Ascending aorta (tissue), 2 donors: ENCODE data around the gene PAQR9. TPM values are rescaled to one million over a fixed set of nuclear protein-coding genes. Genes with fewer than 3 reads are reported as not detected.

Source experiments
- DNase-seq, 2 donors: peaks; one replicate each; pipeline ENCODE4 v3.0.0-alpha.2; 2019; ENCODE audit warnings: low spot score in 2 of 2
- H3K27ac ChIP-seq, 2 donors: fragments of 200-600 bp; sonication (generic); one replicate each; pipeline ENCODE4 v1.5.1; 2016 to 2017; ENCODE audit warnings: mild to moderate bottlenecking in 1 of 2
- H3K27me3 ChIP-seq: fragments of 200-600 bp; sonication (generic); one replicate; pipeline ENCODE4 v1.5.1; 2017
- H3K36me3 ChIP-seq, 2 donors: fragments of 200-600 bp; sonication (generic); one replicate each; pipeline ENCODE4 v1.5.1; 2016
- H3K4me1 ChIP-seq, 2 donors: fragments of 200-600 bp; sonication (generic); one replicate each; pipeline ENCODE4 v1.5.1; 2016 to 2017; ENCODE audit warnings: mild to moderate bottlenecking in 1 of 2
- H3K4me3 ChIP-seq, 2 donors: fragments of 200-600 bp; sonication (generic); one replicate each; pipeline ENCODE4 v1.5.1; 2016 to 2017; ENCODE audit warnings: mild to moderate bottlenecking in 1 of 2
- H3K9me3 ChIP-seq, 2 donors: fragments of 200-600 bp; sonication (generic); one replicate each; pipeline ENCODE4 v1.5.1; 2016
- intact Hi-C: fragments of 100-400 bp; cut with DNase I; formaldehyde crosslinking; loops from one replicate; pipeline ENCODE4 v1.15.1; 2023
- total RNA-seq: library from RNA; depleted of rRNA; stranded (reverse); fragments of >200 nt; gene quantifications from one replicate; pipeline ENCODE4 v1.1.0, GENCODE V29; 2016
- TF ChIP-seq, protein P1 (sequence below), 3 experiments: fragments of 200-600 bp in 2 of 3; fragments of 450-650 bp in 1 of 3; sonication (generic) in 2 of 3; IDR thresholded peaks; one replicate each; pipeline ENCODE4 v1.5.1; 2016 to 2019; ENCODE audit warnings: antibody characterized with exemption in 3 of 3, mild to moderate bottlenecking in 1 of 3, moderate library complexity in 1 of 3

PAQR9 gene, protein sequence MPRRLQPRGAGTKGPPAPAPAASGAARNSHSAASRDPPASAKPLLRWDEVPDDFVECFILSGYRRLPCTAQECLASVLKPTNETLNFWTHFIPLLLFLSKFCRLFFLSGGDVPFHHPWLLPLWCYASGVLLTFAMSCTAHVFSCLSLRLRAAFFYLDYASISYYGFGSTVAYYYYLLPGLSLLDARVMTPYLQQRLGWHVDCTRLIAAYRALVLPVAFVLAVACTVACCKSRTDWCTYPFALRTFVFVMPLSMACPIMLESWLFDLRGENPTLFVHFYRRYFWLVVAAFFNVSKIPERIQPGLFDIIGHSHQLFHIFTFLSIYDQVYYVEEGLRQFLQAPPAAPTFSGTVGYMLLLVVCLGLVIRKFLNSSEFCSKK
- total RNA-seq, result not detected

DNA sequence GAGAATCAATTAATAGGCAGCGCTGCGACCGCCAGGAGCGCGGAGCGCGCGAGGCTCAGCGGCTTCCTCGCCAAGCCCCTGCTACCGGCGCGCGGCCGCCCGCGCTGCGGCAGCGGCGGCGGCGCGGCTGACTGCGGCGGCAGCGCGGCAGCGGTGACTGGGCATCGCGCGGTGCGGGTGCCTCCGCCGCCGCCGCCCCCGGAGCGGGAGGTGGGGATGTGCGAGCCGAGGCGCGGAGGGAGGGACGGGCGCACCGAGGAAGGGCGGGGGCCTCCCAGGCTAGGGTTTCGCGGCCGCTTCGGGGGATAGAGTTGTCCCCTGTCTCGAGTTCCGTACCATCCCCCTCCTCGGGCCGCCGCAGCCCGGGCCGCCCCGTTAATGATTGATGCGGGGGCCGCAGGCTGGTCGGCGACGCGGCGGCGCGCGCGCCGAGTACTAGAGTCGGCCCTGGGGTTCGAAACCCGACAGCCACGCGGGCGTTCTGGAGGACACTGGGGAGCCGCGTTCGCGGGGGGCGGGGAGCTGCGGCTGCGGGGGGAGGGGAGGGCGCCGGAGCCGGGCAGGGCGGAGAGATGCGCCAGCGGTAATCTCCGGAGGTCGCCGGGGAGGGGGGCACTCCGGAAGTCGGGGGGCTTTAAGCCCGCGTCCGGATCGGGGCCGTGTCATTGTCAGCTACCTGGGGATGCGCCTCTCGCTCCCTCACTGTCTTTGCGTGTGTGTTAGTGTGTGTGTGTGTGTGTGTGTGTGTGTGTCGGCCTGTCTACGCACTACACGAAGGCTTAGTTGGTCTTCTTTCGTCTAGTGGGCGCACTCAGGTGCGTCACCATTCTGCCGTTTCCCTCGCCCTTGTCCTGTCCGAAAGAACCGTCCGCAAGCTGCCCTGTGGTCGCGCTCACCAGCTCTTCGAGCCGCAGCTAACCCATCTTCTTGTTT is at the start of gene PAQR9:
PAQR9 (minus strand) TSS at position 159 of the 933 bp plus-strand sequence. CDS start 338 bp downstream, outside the sequence.
- intact Hi-C loops, result no loop called here
- Histone ChIP-seq H3K27me3 (no peaks in the 10 kb centered on the region), H3K4me3 (peak within 1 kb of the TSS; percentile 68 to 83), H3K27ac (no peak within 1 kb of the TSS), H3K9me3 (no peaks in the 10 kb centered on the region), H3K36me3 (no peaks in the 10 kb centered on the region), H3K4me1 (peaks cover 0 to 4% of the 10 kb centered on the region in 2 donors)
- DNase-seq, result no peak
- TF ChIP-seq, protein P1, sequence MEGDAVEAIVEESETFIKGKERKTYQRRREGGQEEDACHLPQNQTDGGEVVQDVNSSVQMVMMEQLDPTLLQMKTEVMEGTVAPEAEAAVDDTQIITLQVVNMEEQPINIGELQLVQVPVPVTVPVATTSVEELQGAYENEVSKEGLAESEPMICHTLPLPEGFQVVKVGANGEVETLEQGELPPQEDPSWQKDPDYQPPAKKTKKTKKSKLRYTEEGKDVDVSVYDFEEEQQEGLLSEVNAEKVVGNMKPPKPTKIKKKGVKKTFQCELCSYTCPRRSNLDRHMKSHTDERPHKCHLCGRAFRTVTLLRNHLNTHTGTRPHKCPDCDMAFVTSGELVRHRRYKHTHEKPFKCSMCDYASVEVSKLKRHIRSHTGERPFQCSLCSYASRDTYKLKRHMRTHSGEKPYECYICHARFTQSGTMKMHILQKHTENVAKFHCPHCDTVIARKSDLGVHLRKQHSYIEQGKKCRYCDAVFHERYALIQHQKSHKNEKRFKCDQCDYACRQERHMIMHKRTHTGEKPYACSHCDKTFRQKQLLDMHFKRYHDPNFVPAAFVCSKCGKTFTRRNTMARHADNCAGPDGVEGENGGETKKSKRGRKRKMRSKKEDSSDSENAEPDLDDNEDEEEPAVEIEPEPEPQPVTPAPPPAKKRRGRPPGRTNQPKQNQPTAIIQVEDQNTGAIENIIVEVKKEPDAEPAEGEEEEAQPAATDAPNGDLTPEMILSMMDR (IDR thresholded peaks at IDR 0.05), result no peak

GRCh38 chr3:143011705-143012104 is 48.2 kb upstream of the PAQR9 start:
- intact Hi-C loops, result no loop called here
- H3K9me3 ChIP-seq, result no peaks in the 10 kb centered on the region
- TF ChIP-seq, protein P1 (IDR thresholded peaks at IDR 0.05), result no peak
- no peak for DNase-seq
- H3K4me1 ChIP-seq, result no peaks in the 10 kb centered on the region
- H3K27me3 ChIP-seq, result no peaks in the 10 kb centered on the region
- H3K36me3 ChIP-seq, result peaks cover 11 to 21% of the 10 kb centered on the region in 2 donors
- H3K27ac ChIP-seq, result no peak overlapping the region
- no peak overlapping the region for H3K4me3 ChIP-seq

DNA sequence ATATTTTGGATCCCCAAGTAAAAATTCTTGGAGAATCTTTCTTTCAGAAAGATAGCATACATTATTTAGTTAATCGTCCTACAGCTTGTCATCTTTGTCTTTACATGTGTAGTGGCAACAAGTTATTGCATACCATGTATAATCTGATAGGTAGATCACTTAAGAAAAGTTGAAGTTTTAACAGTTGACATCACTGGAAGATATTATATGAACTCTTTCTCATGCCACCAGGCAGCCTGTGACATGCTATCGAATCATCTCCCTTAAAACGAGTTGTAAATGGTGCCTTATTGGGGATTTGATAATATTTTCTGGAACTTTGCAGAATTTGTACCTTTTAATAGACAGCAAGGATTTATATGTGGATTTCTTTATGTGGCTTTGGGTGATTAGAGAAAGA is 46.5 kb upstream of the PAQR9 start:
- Histone ChIP-seq H3K27me3 (no peaks in the 10 kb centered on the region), H3K4me3 (no peak overlapping the region), H3K27ac (no peak overlapping the region), H3K36me3 (peaks cover 5 to 13% of the 10 kb centered on the region in 2 donors), H3K9me3 (no peaks in the 10 kb centered on the region), H3K4me1 (peaks cover 0 to 3% of the 10 kb centered on the region in 2 donors)
- intact Hi-C loops, result no loop called here
- DNase-seq, result no peak
- TF ChIP-seq, protein P1 (IDR thresholded peaks at IDR 0.05), result no peak

DNA sequence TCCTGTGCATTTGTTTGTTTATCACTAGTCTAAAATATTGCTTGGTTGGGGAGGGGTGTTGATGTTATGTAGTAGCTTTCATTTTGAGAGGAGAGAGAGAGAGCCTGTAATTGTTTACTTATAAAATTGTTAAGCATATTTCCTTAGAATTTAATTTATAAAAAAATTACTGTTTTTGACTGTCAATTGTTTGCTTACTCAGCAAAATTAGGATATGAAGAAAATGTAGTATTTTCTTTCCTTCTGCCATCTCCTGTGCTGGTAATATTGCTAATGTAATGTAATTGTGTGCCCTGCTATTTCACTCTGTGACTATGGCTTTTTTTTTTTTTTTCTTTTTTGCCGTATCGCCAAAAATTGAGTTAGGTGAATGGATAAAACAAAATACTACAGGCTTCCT is 41.3 kb upstream of the PAQR9 start:
- intact Hi-C loops, result loop anchor here (5.0 kb wide), 3 partner anchors 283 to 1128 kb away; partner anchors contain the start of genes ATP1B3, PLS1 and TRPC1

DNA sequence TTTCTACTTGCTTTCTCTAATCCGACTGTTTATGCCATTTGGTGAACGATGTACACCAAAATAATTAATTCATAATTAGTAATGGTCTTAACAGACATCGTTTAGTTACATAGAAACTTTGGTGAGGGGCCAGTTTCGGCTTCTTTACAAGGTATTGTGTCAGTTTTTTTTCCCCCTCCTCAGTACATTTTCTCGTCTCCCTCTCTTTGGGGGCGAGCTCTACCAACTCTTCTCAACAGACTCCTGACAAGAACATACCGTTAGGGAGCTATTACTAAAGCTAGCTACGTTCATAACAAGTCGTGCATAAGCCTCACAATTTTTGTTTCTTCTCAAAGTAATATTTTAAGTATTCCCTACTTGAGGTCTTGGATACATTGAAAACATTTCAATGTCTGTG is 39.3 kb upstream of the PAQR9 start:
- H3K4me1 ChIP-seq, result peaks cover 4 to 28% of the 10 kb centered on the region in 2 donors

More for the DNA sequence above, 41.3 kb upstream of the PAQR9 start:
- no peaks in the 10 kb centered on the region for H3K27me3 ChIP-seq
- no peaks in the 10 kb centered on the region for H3K36me3 ChIP-seq
- peaks cover 4 to 26% of the 10 kb centered on the region in 2 donors for H3K4me1 ChIP-seq
- H3K9me3 ChIP-seq, result no peaks in the 10 kb centered on the region
- no peak overlapping the region for H3K4me3 ChIP-seq
- no peak overlapping the region for H3K27ac ChIP-seq
- DNase-seq, result no peak
- TF ChIP-seq, protein P1 (IDR thresholded peaks at IDR 0.05), result no peak

More for the DNA sequence above, 39.3 kb upstream of the PAQR9 start:
- Histone ChIP-seq H3K27me3 (no peaks in the 10 kb centered on the region), H3K9me3 (no peaks in the 10 kb centered on the region), H3K36me3 (no peaks in the 10 kb centered on the region), H3K27ac (no peak overlapping the region), H3K4me3 (peak overlapping the region; percentile 93 to 94)
- intact Hi-C loops, result loop anchor here (5.0 kb wide), 3 partner anchors 280 to 1125 kb away; partner anchors contain the start of genes ATP1B3, PLS1 and TRPC1
- TF ChIP-seq, protein P1 (IDR thresholded peaks at IDR 0.05), result no peak
- DNase-seq, result no peak
